ENCODE measurements around the gene RPS6KA2.

RPS6KA2 gene

GRCh38 chr6:166619912-166620311, 7.1 kb downstream of the RPS6KA2 start:
- ChIA-PET POLR2A (interaction anchor here (0.9 to 2.1 kb wide), 3 partner anchors 7 to 53 kb away, joined by 3 to 4 read pairs (median 3); partner anchors contain the start of gene RPS6KA2), CTCF (interaction anchor here (0.9 to 1.4 kb wide), 4 partner anchors 14 to 218 kb away, joined by 3 to 5 read pairs (median 3); no protein-coding TSS in a partner anchor)
- DNase-seq (ENCODE audit: low read depth, low spot score), result peak; percentile 97
- TF ChIP-seq CTCF (IDR thresholded peaks at IDR 0.05; ENCODE audit: insufficient read depth, low read length, missing control alignments), result no peak
- no peak overlapping the region for H3K4me3 ChIP-seq (ENCODE audit: low read depth, low read length)

GRCh38 chr6:166618866-166619761, 7.9 kb downstream of the RPS6KA2 start:
- ChIA-PET POLR2A (interaction anchor here (0.9 to 2.1 kb wide), 3 partner anchors 8 to 52 kb away, joined by 3 to 4 read pairs (median 3); partner anchors contain the start of gene RPS6KA2), CTCF (interaction anchor here (0.6 to 1.2 kb wide), 4 partner anchors 8 to 19 kb away, joined by 3 to 4 read pairs (median 3); no protein-coding TSS in a partner anchor)
- peak; percentile 67 for DNase-seq (ENCODE audit: low read depth, low spot score)

GRCh38 chr6:166618251-166618650, 8.8 kb downstream of the RPS6KA2 start:
- TF ChIP-seq CTCF (IDR thresholded peaks at IDR 0.05; ENCODE audit: insufficient read depth, low read length, missing control alignments), result no peak
- H3K4me3 ChIP-seq (ENCODE audit: low read depth, low read length), result no peak overlapping the region
- POLR2A ChIA-PET, result interaction anchor here (2.1 kb wide), 1 partner anchor 9 kb away, joined by 4 read pairs; the partner anchor contains the start of gene RPS6KA2
- DNase-seq (ENCODE audit: low read depth, low spot score), result no peak
- CTCF ChIA-PET, result interaction anchor here (0.6 to 1.1 kb wide), 3 partner anchors 9 to 18 kb away, joined by 3 to 4 read pairs (median 3); no protein-coding TSS in a partner anchor

More at GRCh38 chr6:166618866-166619761, 7.9 kb downstream of the RPS6KA2 start:
- no peak for TF ChIP-seq CTCF (IDR thresholded peaks at IDR 0.05; ENCODE audit: insufficient read depth, low read length, missing control alignments)
- H3K4me3 ChIP-seq (ENCODE audit: low read depth, low read length), result no peak overlapping the region; the same call in 1 of the 2 replicates

GRCh38 chr6:166617359-166617758, 9.7 kb downstream of the RPS6KA2 start:
- no peak for TF ChIP-seq CTCF (IDR thresholded peaks at IDR 0.05; ENCODE audit: insufficient read depth, low read length, missing control alignments)
- H3K4me3 ChIP-seq (ENCODE audit: low read depth, low read length), result no peak overlapping the region
- ChIA-PET POLR2A (no interaction called here), CTCF (interaction anchor here (1.2 kb wide), 1 partner anchor 9 kb away, joined by 3 read pairs; the partner anchor contains the start of gene RPS6KA2)
- no peak for DNase-seq (ENCODE audit: low read depth, low spot score)

GRCh38 chr6:166616261-166617238, 10.5 kb downstream of the RPS6KA2 start:
- DNase-seq (ENCODE audit: low read depth, low spot score), result no peak
- TF ChIP-seq CTCF (IDR thresholded peaks at IDR 0.05; ENCODE audit: insufficient read depth, low read length, missing control alignments), result no peak
- POLR2A ChIA-PET, result no interaction called here
- CTCF ChIA-PET, result interaction anchor here (1.2 kb wide), 1 partner anchor 10 kb away, joined by 3 read pairs; the partner anchor contains the start of gene RPS6KA2
- H3K4me3 ChIP-seq (ENCODE audit: low read depth, low read length), result no peak overlapping the region

Measured in AG04449 (cell line).